GM19463 (cell line): Measurements from ENCODE around the gene TMEM170B.
"Not testable (repeated sequence)": the region's sequence is repeated elsewhere in the genome, so short reads cannot be mapped to it uniquely, and the experiment has no call there.

Source experiments
- ATAC-seq: cut with Tn5 transposase; IDR thresholded peaks from one replicate; pipeline ENCODE4 v1.9.1; 2021; ENCODE audit warnings: mild to moderate bottlenecking, moderate library complexity; ENCODE audit not compliant: unreplicated experiment

Gene TMEM170B

GRCh38 chr6:11527274-11527870 lies 10.2 kb upstream of the TMEM170B start:
- no peak for ATAC-seq

DNA sequence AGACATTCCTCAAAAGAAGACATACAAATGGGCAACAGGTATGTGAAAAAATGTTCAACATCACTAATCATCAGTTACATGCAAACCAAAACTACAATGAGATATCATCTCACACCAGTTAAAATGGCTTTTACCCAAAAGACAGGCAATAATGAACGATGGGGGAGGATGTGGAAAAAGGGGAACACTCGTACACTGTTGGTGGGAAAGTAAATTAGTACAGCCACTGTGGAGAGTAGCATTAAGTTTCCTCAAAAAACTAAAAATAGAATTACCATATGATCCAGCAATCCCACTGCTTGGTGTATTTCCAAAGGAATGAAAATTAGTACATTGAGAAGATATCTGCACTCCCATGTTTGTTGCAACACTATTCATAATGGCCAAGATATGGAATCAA lies 8.6 kb upstream of the TMEM170B start:
- ATAC-seq, result no peak

DNA sequence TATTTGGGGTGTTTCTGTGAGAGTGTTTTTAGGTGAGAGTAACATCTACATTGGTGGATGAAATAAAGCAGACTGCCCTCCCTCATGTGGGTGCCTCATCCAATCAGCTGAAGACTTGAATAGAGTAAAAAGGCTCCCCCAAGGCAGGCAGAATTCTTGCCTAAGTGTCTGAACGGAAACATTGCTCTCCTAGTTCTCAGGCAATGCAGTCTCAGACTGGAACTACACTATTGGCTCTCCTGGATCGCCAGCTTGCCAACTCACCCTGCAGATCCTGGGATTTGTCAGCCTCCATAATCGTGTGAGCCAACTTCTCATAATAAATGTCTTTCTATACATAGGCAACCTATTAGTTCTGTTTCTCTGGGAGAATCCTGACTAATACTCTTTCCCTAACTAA lies 5.5 kb upstream of the TMEM170B start:
- ATAC-seq, result no peak

DNA sequence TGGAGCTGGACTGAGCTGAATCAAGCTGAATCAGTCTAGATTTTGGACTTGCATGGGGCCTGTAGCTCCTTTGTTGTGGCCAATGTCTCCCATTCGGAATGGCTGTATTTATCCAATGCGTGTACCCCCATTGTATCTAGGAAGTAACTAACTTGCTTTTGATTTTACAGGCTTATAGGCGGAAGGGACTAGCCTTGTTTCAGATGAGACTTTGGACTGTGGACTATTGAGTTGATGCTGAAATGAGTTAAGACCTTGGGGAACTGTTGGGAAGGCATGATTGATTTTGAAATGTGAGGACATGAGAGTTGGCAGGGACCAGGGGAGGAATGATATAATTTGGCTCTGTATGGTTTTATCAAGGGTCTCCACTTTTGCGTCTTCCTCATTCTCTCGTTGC lies 3.0 kb upstream of the TMEM170B start:
- ATAC-seq, result no peak

GRCh38 chr6:11535801-11536230 lies 1.7 kb upstream of the TMEM170B start:
- no peak for ATAC-seq

GRCh38 chr6:11536795-11537194 lies 754 bp upstream of the TMEM170B start:
- no peak for ATAC-seq

DNA sequence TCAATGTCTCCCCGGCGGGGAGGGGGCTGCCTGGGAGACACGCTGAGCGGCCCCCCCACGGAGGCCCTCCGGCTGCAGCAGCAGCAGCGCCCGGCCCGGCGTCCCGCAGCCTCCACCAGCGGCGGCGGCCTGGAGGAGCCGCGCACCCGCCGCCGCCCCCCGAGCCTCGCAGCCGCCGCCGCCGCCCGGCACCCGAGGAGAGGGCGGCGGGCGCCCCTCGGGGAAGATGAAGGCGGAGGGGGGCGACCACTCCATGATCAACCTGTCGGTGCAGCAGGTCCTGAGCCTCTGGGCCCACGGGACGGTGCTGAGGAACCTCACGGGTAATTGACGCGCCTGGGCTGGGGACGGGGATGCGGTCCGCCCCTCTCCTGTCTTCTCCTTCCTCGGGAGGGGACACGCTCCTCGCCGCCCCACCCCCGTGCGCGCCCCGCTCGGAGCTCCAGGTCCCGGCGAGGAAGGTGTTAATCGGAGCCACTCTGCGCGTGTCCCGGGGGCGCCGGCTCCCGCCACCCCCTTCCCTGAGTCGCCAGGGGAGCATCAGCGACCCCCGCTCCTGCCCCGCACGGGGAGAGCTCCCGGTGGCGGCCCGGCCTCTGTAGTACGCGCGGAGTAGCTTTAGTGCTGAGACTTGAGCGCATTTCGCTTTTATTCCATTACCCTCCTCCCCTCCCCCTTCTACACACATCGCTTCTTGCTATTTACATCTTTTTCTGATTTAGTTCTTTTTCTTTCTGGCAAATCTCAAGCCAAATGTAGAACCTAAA lies 686 bp downstream of the TMEM170B start:
- ATAC-seq, result peak; percentile 7

DNA sequence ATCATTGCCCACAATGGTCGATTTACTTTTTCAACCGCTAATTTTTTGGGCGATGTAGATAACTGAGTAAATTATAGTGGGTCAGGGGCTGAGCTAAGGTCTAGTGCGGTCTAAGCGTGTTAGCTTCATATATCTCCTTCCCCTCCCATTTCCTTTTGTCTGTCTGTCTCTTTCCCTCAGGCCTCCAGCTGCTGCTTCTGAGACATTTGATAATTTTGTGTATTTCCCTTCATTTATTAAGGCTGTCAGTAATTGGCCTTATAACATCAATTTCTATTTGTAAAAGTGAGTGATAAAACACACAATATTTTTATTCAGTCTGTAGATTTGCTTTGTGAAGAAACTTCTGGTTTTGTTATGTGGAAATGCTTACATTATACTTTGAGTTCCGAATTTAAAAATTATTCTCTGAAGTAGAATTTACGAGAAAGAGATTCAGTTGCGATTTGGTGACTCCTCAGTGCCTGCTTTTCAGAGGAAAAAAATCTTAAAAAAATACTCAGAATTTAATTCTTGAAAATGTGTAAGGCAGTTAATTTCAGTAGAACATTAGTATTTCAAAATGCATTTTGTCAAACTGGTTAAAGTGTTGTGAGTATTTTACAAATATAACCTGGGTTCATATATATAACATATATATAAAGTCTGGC lies 1.4 kb downstream of the TMEM170B start:
- ATAC-seq, result no peak

- ATAC-seq, result no peak
Observed at GRCh38 chr6:11542863-11543262, 5.3 kb downstream of the TMEM170B start.

DNA sequence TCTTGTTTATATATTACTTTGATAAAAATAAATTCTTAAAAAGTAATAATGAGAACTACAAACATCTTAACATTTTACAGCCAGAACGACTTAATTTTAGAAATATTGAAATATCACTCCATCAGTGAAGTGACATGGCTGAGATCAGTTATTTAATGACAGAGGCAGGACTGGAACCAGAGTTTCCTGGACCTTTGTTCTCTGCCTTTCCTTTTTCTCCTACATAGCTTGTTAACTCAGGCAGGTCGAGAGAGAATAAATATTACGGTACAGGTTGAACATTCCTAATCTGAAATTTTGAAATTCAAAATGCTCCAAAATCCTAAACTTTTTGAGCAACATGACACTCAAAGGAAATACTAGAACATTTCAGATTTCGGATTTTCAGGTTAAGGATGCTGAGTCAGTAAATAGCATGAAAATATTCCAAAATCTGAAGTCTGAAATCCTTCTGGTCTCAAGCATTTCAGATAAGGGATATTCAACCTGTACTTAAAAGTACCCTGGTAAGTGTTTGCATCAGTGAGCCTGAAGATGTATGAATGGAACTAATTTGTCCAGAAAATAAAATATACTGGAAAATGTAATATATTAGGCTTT lies 6.5 kb downstream of the TMEM170B start:
- ATAC-seq, result no peak

DNA sequence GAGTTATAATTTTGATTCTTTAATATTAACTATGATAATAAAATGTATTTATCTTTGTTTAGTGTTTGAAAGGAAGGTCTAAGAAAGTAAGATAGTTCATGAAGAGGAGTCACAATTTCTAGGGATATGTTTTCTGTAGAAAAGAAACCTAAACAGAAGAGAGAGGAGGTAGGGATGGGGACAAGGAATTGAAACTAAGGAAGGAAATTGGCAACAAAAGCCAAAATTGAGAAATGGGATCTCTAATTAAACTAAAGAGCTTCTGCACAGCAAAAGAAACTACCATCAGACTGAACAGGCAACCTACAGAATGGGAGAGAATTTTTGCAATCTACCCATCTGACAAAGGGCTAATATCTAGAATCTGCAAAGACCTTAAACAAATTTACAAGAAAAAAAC lies 10.3 kb downstream of the TMEM170B start:
- not testable (repeated sequence) for ATAC-seq

GRCh38 chr6:11548578-11548977 lies 11.0 kb downstream of the TMEM170B start:
- ATAC-seq, result not testable (repeated sequence)

DNA sequence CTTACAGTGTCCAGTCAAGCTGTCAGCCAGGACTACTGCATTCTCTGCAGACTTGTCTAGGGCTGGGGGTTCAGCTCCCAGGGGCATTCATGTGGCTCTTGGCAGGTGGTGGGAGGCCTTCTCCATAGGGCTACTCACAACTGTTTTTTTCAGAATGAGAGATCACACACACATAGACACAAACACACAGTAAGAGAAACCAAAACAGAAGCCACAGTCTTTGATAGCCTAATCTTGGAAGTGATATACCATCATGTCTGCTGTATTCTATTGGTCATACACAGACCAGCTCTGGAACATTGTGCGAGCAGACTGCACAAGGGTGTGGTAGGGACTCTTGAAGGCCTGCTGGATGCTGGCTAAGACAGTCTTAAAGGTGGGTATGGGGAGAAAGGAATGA lies 13.5 kb downstream of the TMEM170B start:
- peak; percentile 41 for ATAC-seq

DNA sequence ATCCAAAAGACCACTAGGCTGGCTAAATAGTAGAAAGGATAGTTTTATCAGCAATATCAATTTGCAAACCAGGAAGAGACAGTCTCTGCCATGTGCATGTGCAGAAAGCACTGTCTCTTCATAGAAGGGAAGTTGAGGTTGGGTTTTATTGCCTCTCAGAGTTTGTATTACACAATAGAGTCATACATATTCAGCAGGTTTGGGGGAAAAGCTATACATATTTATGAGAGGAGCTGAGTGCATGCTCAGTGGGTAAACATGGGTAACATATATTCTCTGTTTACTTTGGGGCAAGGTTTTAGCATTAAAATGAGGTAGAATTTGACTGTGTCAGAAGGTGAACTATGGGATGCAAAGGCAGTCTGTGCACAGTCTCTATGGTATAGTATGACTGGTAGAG lies 14.9 kb downstream of the TMEM170B start:
- no peak for ATAC-seq

- no peak for ATAC-seq
Observed at GRCh38 chr6:11553824-11554223, 16.3 kb downstream of the TMEM170B start.

GRCh38 chr6:11556309-11556708 lies 18.8 kb downstream of the TMEM170B start:
- ATAC-seq, result no peak

GRCh38 chr6:11563793-11564192 lies 26.2 kb downstream of the TMEM170B start:
- no peak for ATAC-seq

DNA sequence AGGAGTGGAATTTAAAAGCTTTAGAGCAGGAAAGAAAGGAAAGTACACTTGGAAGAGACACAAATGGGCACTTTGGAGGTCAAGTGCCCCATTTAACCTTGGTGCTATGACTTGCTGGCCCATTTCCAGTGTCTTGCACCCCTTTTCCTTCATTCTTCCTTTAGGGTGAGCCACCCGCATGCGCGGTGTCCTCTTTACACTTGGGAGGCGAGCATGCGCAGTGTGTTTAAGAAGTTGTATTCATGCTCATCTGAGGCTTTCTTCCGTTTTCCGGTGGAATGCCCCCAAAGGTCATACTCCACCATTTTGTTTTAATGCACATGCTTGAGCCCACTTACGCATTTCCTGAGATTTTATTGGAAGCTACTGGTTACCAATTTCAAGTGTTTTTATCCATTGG lies 29.1 kb downstream of the TMEM170B start:
- ATAC-seq, result no peak

DNA sequence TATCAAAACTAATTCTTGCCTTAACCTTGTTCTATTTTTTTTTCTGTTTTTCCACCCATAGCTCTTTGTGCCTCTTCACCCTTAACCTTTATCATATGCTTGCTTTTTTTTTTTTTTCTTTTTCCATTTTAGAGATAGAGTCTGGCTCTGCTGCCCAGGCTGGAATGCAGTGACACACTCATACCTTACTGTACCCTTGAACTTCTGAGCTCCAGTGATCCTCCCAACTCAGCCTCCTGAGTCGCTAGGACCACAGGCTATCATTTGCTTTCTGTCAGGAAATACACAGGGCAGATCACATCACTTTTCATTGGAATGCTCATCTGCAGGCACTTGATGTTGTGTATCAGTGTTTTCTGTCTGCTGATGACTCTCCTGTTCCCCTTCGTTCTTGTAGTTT lies 33.5 kb downstream of the TMEM170B start:
- no peak for ATAC-seq

DNA sequence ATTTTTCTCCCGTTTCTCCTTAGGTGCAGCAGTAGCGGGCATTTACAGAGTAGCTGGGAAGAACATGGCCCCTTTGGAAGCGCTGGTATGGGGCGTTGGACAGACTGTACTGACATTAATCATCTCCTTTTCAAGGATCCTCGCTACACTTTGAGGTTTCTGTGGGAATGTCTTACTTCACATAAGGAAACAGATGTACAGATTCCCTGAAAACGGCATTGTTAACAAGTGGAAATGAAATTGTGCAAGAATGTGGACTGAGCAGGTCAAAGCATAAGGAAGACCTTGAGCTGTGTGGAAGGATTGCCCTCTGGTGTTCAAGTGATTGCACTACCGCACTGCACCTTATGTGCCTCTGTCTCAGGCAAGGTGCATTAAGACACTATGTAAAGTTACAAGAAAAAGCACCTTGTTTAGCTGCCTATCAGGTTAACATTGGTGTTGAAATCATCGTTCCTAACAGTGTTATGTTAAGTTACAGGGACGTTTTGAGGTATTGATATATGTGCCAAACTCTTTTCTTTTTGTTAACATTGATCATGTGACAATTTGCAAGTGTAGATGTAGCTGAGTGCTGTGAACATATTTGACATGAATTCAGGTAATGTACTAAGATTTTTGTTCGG lies 38.0 kb downstream of the TMEM170B start:
- ATAC-seq, result peak; percentile 96

GRCh38 chr6:11580686-11581405 lies 43.3 kb downstream of the TMEM170B start:
- no peak for ATAC-seq
